Esophagus squamous epithelium (tissue), 4 donors: ENCODE data around the gene PRKACB.

Experiments used
- POLR2A ChIP-seq, 4 donors: fragments of 450-650 bp; IDR thresholded peaks; one replicate each; pipeline ENCODE4 v1.6.1; 2017; ENCODE audit warnings: antibody characterized with exemption in 4 of 4, mild to moderate bottlenecking in 4 of 4, moderate library complexity in 3 of 4
- TF ChIP-seq, protein P1 (sequence below), 6 experiments: fragments of 450-650 bp in 4 of 6; fragments of 200-600 bp in 2 of 6; sonication (generic) in 2 of 6; IDR thresholded peaks; one replicate each; pipeline ENCODE4 v1.5.1; 2016 to 2019; ENCODE audit warnings: antibody characterized with exemption in 6 of 6, mild to moderate bottlenecking in 4 of 6, moderate library complexity in 4 of 6

DNA sequence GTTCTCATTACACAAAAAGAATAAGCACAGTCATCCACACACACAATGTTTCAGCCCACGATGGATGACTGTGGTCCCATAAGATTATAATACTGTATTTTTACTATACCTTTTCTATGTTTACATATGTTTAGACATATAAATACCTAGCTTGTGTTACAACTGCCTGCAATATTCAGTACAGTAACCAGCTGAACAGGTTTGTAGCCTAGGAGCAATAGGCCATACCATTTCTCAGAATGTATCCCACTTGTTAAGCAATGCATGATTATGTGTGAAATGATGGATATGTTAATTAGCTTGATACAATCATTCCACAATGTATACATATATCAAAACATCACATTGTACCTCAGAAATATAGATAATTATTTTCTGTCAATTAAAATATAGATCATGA, 124.3 kb downstream of the PRKACB start:
- TF ChIP-seq, protein P1, sequence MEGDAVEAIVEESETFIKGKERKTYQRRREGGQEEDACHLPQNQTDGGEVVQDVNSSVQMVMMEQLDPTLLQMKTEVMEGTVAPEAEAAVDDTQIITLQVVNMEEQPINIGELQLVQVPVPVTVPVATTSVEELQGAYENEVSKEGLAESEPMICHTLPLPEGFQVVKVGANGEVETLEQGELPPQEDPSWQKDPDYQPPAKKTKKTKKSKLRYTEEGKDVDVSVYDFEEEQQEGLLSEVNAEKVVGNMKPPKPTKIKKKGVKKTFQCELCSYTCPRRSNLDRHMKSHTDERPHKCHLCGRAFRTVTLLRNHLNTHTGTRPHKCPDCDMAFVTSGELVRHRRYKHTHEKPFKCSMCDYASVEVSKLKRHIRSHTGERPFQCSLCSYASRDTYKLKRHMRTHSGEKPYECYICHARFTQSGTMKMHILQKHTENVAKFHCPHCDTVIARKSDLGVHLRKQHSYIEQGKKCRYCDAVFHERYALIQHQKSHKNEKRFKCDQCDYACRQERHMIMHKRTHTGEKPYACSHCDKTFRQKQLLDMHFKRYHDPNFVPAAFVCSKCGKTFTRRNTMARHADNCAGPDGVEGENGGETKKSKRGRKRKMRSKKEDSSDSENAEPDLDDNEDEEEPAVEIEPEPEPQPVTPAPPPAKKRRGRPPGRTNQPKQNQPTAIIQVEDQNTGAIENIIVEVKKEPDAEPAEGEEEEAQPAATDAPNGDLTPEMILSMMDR (IDR thresholded peaks at IDR 0.05): no peak
- no peak for TF ChIP-seq POLR2A (IDR thresholded peaks at IDR 0.05)
